Measurements from ENCODE around the gene SMPDL3A.

Gene SMPDL3A

GRCh38 chr6:122833021-122833491 is 44.0 kb downstream of the SMPDL3A start:
- Histone ChIP-seq H3K18ac (ENCODE audit: low read depth in 1 of 2, low read length in 2 of 2) (no peak overlapping the region), H3K79me1 (replicated peaks; ENCODE audit: low read length, poor library complexity, severe bottlenecking) (no peaks in the 10 kb centered on the region), H3K9ac (ENCODE audit: low read length) (no peak overlapping the region), H2AK5ac (ENCODE audit: low read length, severe bottlenecking) (no peak overlapping the region), H3K27me3 (ENCODE audit: control insufficient read depth in 1 of 2, insufficient read depth in 1 of 2, low read length in 2 of 2) (no peaks in the 10 kb centered on the region), H2BK15ac (ENCODE audit: low read depth, poor library complexity, severe bottlenecking) (no peak overlapping the region), H3K14ac (ENCODE audit: low read length in 2 of 2) (no peak overlapping the region), H3K9me3 (ENCODE audit: control insufficient read depth, low read length) (no peaks in the 10 kb centered on the region), H3K27ac (ENCODE audit: low read length, poor library complexity, severe bottlenecking) (no peak overlapping the region), H2BK5ac (ENCODE audit: low read depth, low read length, poor library complexity, severe bottlenecking) (no peak overlapping the region), H2BK120ac (ENCODE audit: low read depth, low read length) (no peak overlapping the region), H3K36me3 (ENCODE audit: control insufficient read depth in 1 of 2, insufficient read depth in 2 of 2, low read depth in 1 of 2, low read length in 2 of 2) (no peaks in the 10 kb centered on the region), H4K8ac (ENCODE audit: low read length) (no peak overlapping the region), H4K91ac (ENCODE audit: low read length) (no peak overlapping the region), H3K4ac (ENCODE audit: low read depth in 1 of 2, low read length in 2 of 2) (no peak overlapping the region), H3K23ac (ENCODE audit: low read length in 2 of 2) (no peak overlapping the region), H3K4me1 (ENCODE audit: control insufficient read depth, insufficient read depth, low read depth, low read length) (no peaks in the 10 kb centered on the region), H3K4me2 (ENCODE audit: low read length, poor library complexity, severe bottlenecking) (no peak overlapping the region), H2AFZ (ENCODE audit: low read depth, low read length) (no peak overlapping the region), H2BK12ac (ENCODE audit: low read length in 2 of 2) (no peak overlapping the region), H3K4me3 (ENCODE audit: insufficient read depth in 1 of 2, low read depth in 1 of 2, low read length in 2 of 2) (no peak overlapping the region)
- WGBS: 87% methylated on average over 4 of the region's 7 CpGs
- no peak for DNase-seq

- 100% methylated on average over 1 of the region's 3 CpGs for WGBS
- Histone ChIP-seq H3K14ac (ENCODE audit: low read length in 2 of 2) (no peak overlapping the region), H3K4me1 (ENCODE audit: control insufficient read depth, insufficient read depth, low read depth, low read length) (no peaks in the 10 kb centered on the region), H2BK5ac (ENCODE audit: low read depth, low read length, poor library complexity, severe bottlenecking) (no peak overlapping the region), H3K4ac (ENCODE audit: low read depth in 1 of 2, low read length in 2 of 2) (no peak overlapping the region), H4K8ac (ENCODE audit: low read length) (no peak overlapping the region), H3K27me3 (ENCODE audit: control insufficient read depth in 1 of 2, insufficient read depth in 1 of 2, low read length in 2 of 2) (no peaks in the 10 kb centered on the region), H3K9me3 (ENCODE audit: control insufficient read depth, low read length) (no peaks in the 10 kb centered on the region), H2AK5ac (ENCODE audit: low read length, severe bottlenecking) (no peak overlapping the region), H4K91ac (ENCODE audit: low read length) (no peak overlapping the region), H3K79me1 (replicated peaks; ENCODE audit: low read length, poor library complexity, severe bottlenecking) (no peaks in the 10 kb centered on the region), H2BK15ac (ENCODE audit: low read depth, poor library complexity, severe bottlenecking) (no peak overlapping the region), H3K9ac (ENCODE audit: low read length) (no peak overlapping the region), H3K27ac (ENCODE audit: low read length, poor library complexity, severe bottlenecking) (no peak overlapping the region), H2BK120ac (ENCODE audit: low read depth, low read length) (no peak overlapping the region), H3K36me3 (ENCODE audit: control insufficient read depth in 1 of 2, insufficient read depth in 2 of 2, low read depth in 1 of 2, low read length in 2 of 2) (no peaks in the 10 kb centered on the region), H2BK12ac (ENCODE audit: low read length in 2 of 2) (no peak overlapping the region), H3K23ac (ENCODE audit: low read length in 2 of 2) (no peak overlapping the region), H2AFZ (ENCODE audit: low read depth, low read length) (no peak overlapping the region), H3K4me2 (ENCODE audit: low read length, poor library complexity, severe bottlenecking) (no peak overlapping the region), H3K4me3 (ENCODE audit: insufficient read depth in 1 of 2, low read depth in 1 of 2, low read length in 2 of 2) (no peak overlapping the region), H3K18ac (ENCODE audit: low read depth in 1 of 2, low read length in 2 of 2) (no peak overlapping the region)
- DNase-seq: peak; percentile 26
Measured at GRCh38 chr6:122838060-122838780, 49.2 kb downstream of the SMPDL3A start.

- Histone ChIP-seq H2AFZ (ENCODE audit: low read depth, low read length) (no peak overlapping the region), H3K4me1 (ENCODE audit: control insufficient read depth, insufficient read depth, low read depth, low read length) (no peaks in the 10 kb centered on the region), H2AK5ac (ENCODE audit: low read length, severe bottlenecking) (no peak overlapping the region), H3K9ac (ENCODE audit: low read length) (no peak overlapping the region), H3K27ac (ENCODE audit: low read length, poor library complexity, severe bottlenecking) (no peak overlapping the region), H2BK120ac (ENCODE audit: low read depth, low read length) (no peak overlapping the region), H2BK5ac (ENCODE audit: low read depth, low read length, poor library complexity, severe bottlenecking) (no peak overlapping the region), H3K4me2 (ENCODE audit: low read length, poor library complexity, severe bottlenecking) (no peak overlapping the region), H2BK15ac (ENCODE audit: low read depth, poor library complexity, severe bottlenecking) (no peak overlapping the region), H2BK12ac (ENCODE audit: low read length in 2 of 2) (no peak overlapping the region), H3K36me3 (ENCODE audit: control insufficient read depth in 1 of 2, insufficient read depth in 2 of 2, low read depth in 1 of 2, low read length in 2 of 2) (no peaks in the 10 kb centered on the region), H3K9me3 (ENCODE audit: control insufficient read depth, low read length) (no peaks in the 10 kb centered on the region), H3K23ac (ENCODE audit: low read length in 2 of 2) (no peak overlapping the region), H3K4me3 (ENCODE audit: insufficient read depth in 1 of 2, low read depth in 1 of 2, low read length in 2 of 2) (no peak overlapping the region), H3K18ac (ENCODE audit: low read depth in 1 of 2, low read length in 2 of 2) (no peak overlapping the region), H4K91ac (ENCODE audit: low read length) (no peak overlapping the region), H4K8ac (ENCODE audit: low read length) (no peak overlapping the region), H3K14ac (ENCODE audit: low read length in 2 of 2) (no peak overlapping the region), H3K27me3 (ENCODE audit: control insufficient read depth in 1 of 2, insufficient read depth in 1 of 2, low read length in 2 of 2) (no peaks in the 10 kb centered on the region), H3K4ac (ENCODE audit: low read depth in 1 of 2, low read length in 2 of 2) (no peak overlapping the region), H3K79me1 (replicated peaks; ENCODE audit: low read length, poor library complexity, severe bottlenecking) (no peaks in the 10 kb centered on the region)
- peak; percentile 66 for DNase-seq
- no CpG with 5 or more reads among the region's 1 CpG for WGBS
Measured at GRCh38 chr6:122839472-122839871, 50.4 kb downstream of the SMPDL3A start.

- Histone ChIP-seq H2AFZ (ENCODE audit: low read depth, low read length) (no peak overlapping the region), H3K4me3 (ENCODE audit: insufficient read depth in 1 of 2, low read depth in 1 of 2, low read length in 2 of 2) (no peak overlapping the region), H2BK15ac (ENCODE audit: low read depth, poor library complexity, severe bottlenecking) (no peak overlapping the region), H4K8ac (ENCODE audit: low read length) (no peak overlapping the region), H3K4ac (ENCODE audit: low read depth in 1 of 2, low read length in 2 of 2) (no peak overlapping the region), H3K27me3 (ENCODE audit: control insufficient read depth in 1 of 2, insufficient read depth in 1 of 2, low read length in 2 of 2) (no peaks in the 10 kb centered on the region), H3K9me3 (ENCODE audit: control insufficient read depth, low read length) (no peaks in the 10 kb centered on the region), H2BK5ac (ENCODE audit: low read depth, low read length, poor library complexity, severe bottlenecking) (no peak overlapping the region), H3K18ac (ENCODE audit: low read depth in 1 of 2, low read length in 2 of 2) (no peak overlapping the region), H3K27ac (ENCODE audit: low read length, poor library complexity, severe bottlenecking) (no peak overlapping the region), H3K4me1 (ENCODE audit: control insufficient read depth, insufficient read depth, low read depth, low read length) (no peaks in the 10 kb centered on the region), H3K79me1 (replicated peaks; ENCODE audit: low read length, poor library complexity, severe bottlenecking) (no peaks in the 10 kb centered on the region), H2AK5ac (ENCODE audit: low read length, severe bottlenecking) (no peak overlapping the region), H4K91ac (ENCODE audit: low read length) (no peak overlapping the region), H3K14ac (ENCODE audit: low read length in 2 of 2) (peak overlapping the region in 1 of 2 experiments; percentile 92), H3K4me2 (ENCODE audit: low read length, poor library complexity, severe bottlenecking) (no peak overlapping the region), H3K9ac (ENCODE audit: low read length) (no peak overlapping the region), H2BK12ac (ENCODE audit: low read length in 2 of 2) (no peak overlapping the region), H3K36me3 (ENCODE audit: control insufficient read depth in 1 of 2, insufficient read depth in 2 of 2, low read depth in 1 of 2, low read length in 2 of 2) (no peaks in the 10 kb centered on the region), H3K23ac (ENCODE audit: low read length in 2 of 2) (no peak overlapping the region), H2BK120ac (ENCODE audit: low read depth, low read length) (no peak overlapping the region)
- 75% methylated on average over 8 of the region's 8 CpGs for WGBS
- no peak for DNase-seq
Measured at GRCh38 chr6:122839906-122840305, 50.8 kb downstream of the SMPDL3A start.
